HCT116 (cell line): Measurements from ENCODE around the gene PPP1CB. TPM values are rescaled to one million over a fixed set of nuclear protein-coding genes. Genes with fewer than 3 reads are reported as not detected.

Experiments used
- ATAC-seq: fragments of 200-7000 bp; cut with Tn5 transposase; 2 replicates; pipeline ENCODE4 v1.9.1; 2020; ENCODE audit warnings: mild to moderate bottlenecking, moderate library complexity
- BruUV-seq: library from RNA; stranded (reverse); fragments of 400-500 nt; replicated peaks from 2 replicates; lab custom pipeline; 2021; lab: Mats Ljungman, UMichigan
- CTCF ChIA-PET: fragments of 300-600 bp; sonication (Branson Sonifier 250); formaldehyde crosslinking; loops from one replicate; lab custom pipeline; 2021; ENCODE audit warnings: antibody characterized with exemption; lab: Charles Lee
- POLR2A ChIA-PET: fragments of 300-600, 350-600 bp; sonication (Branson Sonifier 250); formaldehyde crosslinking; loops from one replicate; lab custom pipeline; 2021; ENCODE audit warnings: antibody characterized with exemption; lab: Charles Lee
- RAD21 ChIA-PET, 2 experiments: fragments of 300-600 bp; sonication (Branson Sonifier 250); formaldehyde crosslinking; loops; one replicate each; lab custom pipeline; 2023; ENCODE audit warnings: low total read pairs in 2 of 2; ENCODE audit not compliant: uncharacterized antibody in 2 of 2, unreplicated experiment in 2 of 2, low non-redundant PET in 1 of 2; lab: Charles Lee
- DNase-seq: peaks from one replicate; pipeline ENCODE4 v3.0.0-alpha.2; 2010; ENCODE audit warnings: low read depth, low spot score
- H2AFZ ChIP-seq: fragments of 200-600 bp; shearing (Covaris generic), sonication (generic); 2 replicates; pipeline ENCODE4 v1.6.1; 2017; ENCODE audit warnings: low read depth, mixed run types, mixed read lengths, antibody characterized with exemption, low read length; ENCODE audit not compliant: poor library complexity, severe bottlenecking
- H3K27ac ChIP-seq: 2 replicates; pipeline ENCODE4 v1.5.1; 2012; ENCODE audit warnings: low read depth, low read length
- H3K27me3 ChIP-seq: fragments of 200-600 bp; sonication (generic); 2 replicates; pipeline ENCODE4 v1.6.1; 2016; ENCODE audit warnings: mixed run types, low read length, mixed read lengths; ENCODE audit not compliant: insufficient read depth
- H3K36me3 ChIP-seq, 2 experiments: fragments of 200-500 bp in 1 of 2; fragments of 200-600 bp in 1 of 2; sonication (Bioruptor generic) in 1 of 2; sonication (generic) in 1 of 2; 2 replicates each; pipeline versions ENCODE4 v1.5.1 to v1.6.1; 2014 to 2016; ENCODE audit warnings: low read length in 2 of 2, inconsistent platforms in 1 of 2, mixed read lengths in 1 of 2, mixed run types in 1 of 2; ENCODE audit not compliant: insufficient read depth in 2 of 2, control insufficient read depth in 1 of 2
- H3K4me1 ChIP-seq, 2 experiments: fragments of 200-600 bp in 1 of 2; sonication (generic) in 1 of 2; 2 replicates each; pipeline versions ENCODE4 v1.5.1 to v1.6.1; 2012 to 2017; ENCODE audit warnings: low read length in 2 of 2, inconsistent platforms in 1 of 2, mild to moderate bottlenecking in 1 of 2, mixed read lengths in 1 of 2, mixed run types in 1 of 2, moderate library complexity in 1 of 2; ENCODE audit not compliant: insufficient read depth in 2 of 2, control insufficient read depth in 1 of 2
- H3K4me2 ChIP-seq: fragments of 200-600 bp; sonication (generic); 2 replicates; pipeline ENCODE4 v1.6.1; 2017; ENCODE audit warnings: mixed run types, low read length, mixed read lengths
- H3K4me3 ChIP-seq, 2 experiments: fragments of 200-600 bp in 1 of 2; sonication (generic) in 1 of 2; replicated peaks in 1 of 2; 2 replicates each; pipeline ENCODE4 v1.5.1; 2011 to 2016; ENCODE audit warnings: low read length in 2 of 2, control low read depth in 1 of 2, low read depth in 1 of 2, mild to moderate bottlenecking in 1 of 2, mixed read lengths in 1 of 2, mixed run types in 1 of 2
- H3K79me2 ChIP-seq: fragments of 200-600 bp; sonication (generic); 2 replicates; pipeline ENCODE4 v1.6.1; 2017; ENCODE audit warnings: mild to moderate bottlenecking, mixed run types, low read length, moderate library complexity, mixed read lengths; ENCODE audit not compliant: insufficient read depth
- H3K9ac ChIP-seq: fragments of 200-600 bp; sonication (generic); 2 replicates; pipeline ENCODE4 v1.6.1; 2016; ENCODE audit warnings: low read length, mixed read lengths
- H3K9me2 ChIP-seq: fragments of 200-600 bp; sonication (generic), shearing (Covaris generic); 2 replicates; pipeline ENCODE4 v1.6.1; 2017; ENCODE audit warnings: mixed run types, mild to moderate bottlenecking, moderate library complexity; ENCODE audit not compliant: insufficient read depth
- H3K9me3 ChIP-seq, 2 experiments: fragments of 200-500 bp in 1 of 2; fragments of 200-600 bp in 1 of 2; sonication (Bioruptor generic) in 1 of 2; sonication (generic) in 1 of 2; 2 replicates each; pipeline ENCODE4 v1.6.1; 2014 to 2017; ENCODE audit warnings: low read length in 2 of 2, mixed read lengths in 2 of 2, inconsistent platforms in 1 of 2, low read depth in 1 of 2, mild to moderate bottlenecking in 1 of 2, mixed run types in 1 of 2, moderate library complexity in 1 of 2; ENCODE audit not compliant: control insufficient read depth in 1 of 2, insufficient read depth in 1 of 2
- H4K20me1 ChIP-seq: fragments of 200-600 bp; sonication (generic), shearing (Covaris generic); 2 replicates; pipeline ENCODE4 v1.6.1; 2017; ENCODE audit warnings: mixed run types, mild to moderate bottlenecking, moderate library complexity; ENCODE audit not compliant: insufficient read depth
- CBX3 ChIP-seq: IDR thresholded peaks from 2 replicates; pipeline ENCODE4 v1.6.1; 2012; ENCODE audit warnings: low read depth
- CEBPB ChIP-seq: IDR thresholded peaks from 2 replicates; pipeline ENCODE4 v1.6.1; 2012; ENCODE audit warnings: low read depth
- EGR1 ChIP-seq: IDR thresholded peaks from 2 replicates; pipeline ENCODE4 v1.6.1; 2012; ENCODE audit warnings: low read depth
- ELF1 ChIP-seq: IDR thresholded peaks from 2 replicates; pipeline ENCODE4 v1.6.1; 2012; ENCODE audit warnings: low read depth, borderline replicate concordance
- EZH2phosphoT487 ChIP-seq: fragments of 200-600 bp; IDR thresholded peaks from 2 replicates; pipeline ENCODE4 v1.6.1; 2018; ENCODE audit warnings: antibody characterized with exemption, borderline replicate concordance
- FOSL1 ChIP-seq: IDR thresholded peaks from 2 replicates; pipeline ENCODE4 v1.6.1; 2012; ENCODE audit warnings: low read depth
- POLR2A ChIP-seq: IDR thresholded peaks from 2 replicates; pipeline ENCODE4 v1.7.0; 2011; ENCODE audit warnings: borderline replicate concordance; ENCODE audit not compliant: insufficient read depth, insufficient read length; ENCODE audit errors: extremely low read depth
- POLR2AphosphoS5 ChIP-seq: IDR thresholded peaks from 2 replicates; pipeline ENCODE4 v1.6.1; 2011; ENCODE audit warnings: mild to moderate bottlenecking, low read depth, low read length, moderate library complexity
- RAD21 ChIP-seq: IDR thresholded peaks from 2 replicates; pipeline ENCODE4 v1.6.1; 2012; ENCODE audit warnings: low read depth, mild to moderate bottlenecking
- SIN3A ChIP-seq: IDR thresholded peaks from 2 replicates; pipeline ENCODE4 v1.6.1; 2012; ENCODE audit warnings: low read depth
- SP1 ChIP-seq: IDR thresholded peaks from 2 replicates; pipeline ENCODE4 v1.6.1; 2012; ENCODE audit warnings: low read depth
- SRF ChIP-seq: IDR thresholded peaks from 2 replicates; pipeline ENCODE4 v1.6.1; 2012; ENCODE audit warnings: low read depth
- TCF7L2 ChIP-seq: IDR thresholded peaks from 2 replicates; pipeline ENCODE4 v1.7.0; 2011; ENCODE audit warnings: borderline replicate concordance, inconsistent platforms; ENCODE audit not compliant: insufficient read depth, insufficient read length; ENCODE audit errors: extremely low read depth
- YY1 ChIP-seq: IDR thresholded peaks from 2 replicates; pipeline ENCODE4 v1.6.1; 2011; ENCODE audit warnings: low read length, low read depth, moderate library complexity, mild to moderate bottlenecking; ENCODE audit not compliant: insufficient replicate concordance; ENCODE audit errors: extremely low read depth
- ZNF274 ChIP-seq: fragments of 200-500 bp; sonication (Bioruptor generic); IDR thresholded peaks from 2 replicates; pipeline ENCODE4 v1.6.1; 2014; ENCODE audit warnings: mild to moderate bottlenecking, low read depth, low read length, inconsistent platforms
- intact Hi-C: fragments of 100-400 bp; cut with micrococcal nuclease; formaldehyde crosslinking; loops from 2 replicates; pipeline ENCODE4 v1.10.0; 2022
- total RNA-seq: library from RNA; stranded (reverse); gene quantifications from one replicate; pipeline ENCODE4 v1.2.1, GENCODE V29; 2021; ENCODE audit not compliant: unreplicated experiment
- TF ChIP-seq, protein P1 (sequence below), 3 experiments: fragments of 200-600 bp in 1 of 3; sonication (generic) in 1 of 3; IDR thresholded peaks in 2 of 3; conservative IDR thresholded peaks in 1 of 3; 2 replicates each; pipeline ENCODE4 v1.5.1; 2012 to 2017; ENCODE audit warnings: low read depth in 2 of 3, low read length in 2 of 3, antibody characterized with exemption in 1 of 3, borderline replicate concordance in 1 of 3, control low read depth in 1 of 3, mild to moderate bottlenecking in 1 of 3, mixed read lengths in 1 of 3, mixed run types in 1 of 3, moderate library complexity in 1 of 3; ENCODE audit not compliant: insufficient read depth in 1 of 3
- TF ChIP-seq, protein P2 (sequence below): IDR thresholded peaks from 2 replicates; pipeline ENCODE4 v1.6.1; 2011; ENCODE audit warnings: mild to moderate bottlenecking, low read length, moderate library complexity; ENCODE audit not compliant: insufficient replicate concordance; ENCODE audit errors: extremely low read depth
- TF ChIP-seq, protein P3 (sequence below): IDR thresholded peaks from 2 replicates; pipeline ENCODE4 v1.6.1; 2012
- TF ChIP-seq, protein P4 (sequence below): IDR thresholded peaks from 2 replicates; pipeline ENCODE4 v1.6.1; 2012
- TF ChIP-seq, protein P5 (sequence below): IDR thresholded peaks from 2 replicates; pipeline ENCODE4 v1.6.1; 2012; ENCODE audit warnings: low read depth

The PPP1CB gene
- total RNA-seq, 1 experiment from 2014 or later = 174 TPM

DNA sequence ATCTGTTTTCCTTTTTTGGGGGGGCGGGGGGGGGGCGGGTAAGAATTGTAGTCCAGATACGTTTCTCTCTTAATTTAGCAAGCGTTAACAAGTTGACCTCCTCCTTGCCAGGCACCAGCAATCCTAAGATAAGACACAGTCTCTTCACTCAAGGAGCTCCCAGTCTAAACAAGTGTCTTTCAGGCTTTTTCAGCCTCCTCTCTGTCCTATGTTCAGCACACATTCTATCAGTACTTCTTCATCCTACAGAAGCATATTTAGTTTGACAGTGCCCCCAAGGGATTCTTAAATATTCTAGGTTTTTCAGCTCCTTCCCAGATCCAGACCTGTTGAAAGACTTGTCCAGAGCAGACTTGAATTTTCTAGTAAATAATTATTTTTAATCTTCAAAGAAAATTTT is 2.7 kb downstream of the PPP1CB start:
- Histone ChIP-seq H3K9me3 (no peaks in the 10 kb centered on the region), H3K9me2 (no peaks in the 10 kb centered on the region), H3K79me2 (peaks cover 75% of the 10 kb centered on the region), H3K4me2 (no peak overlapping the region), H3K9ac (no peak overlapping the region), H2AFZ (no peak overlapping the region), H4K20me1 (peaks cover 22% of the 10 kb centered on the region), H3K4me1 (peaks cover 3 to 19% of the 10 kb centered on the region in 2 experiments; a peak in 2 of 4 replicates), H3K27me3 (no peaks in the 10 kb centered on the region), H3K36me3 (no peaks in the 10 kb centered on the region; a peak in 1 of 4 replicates), H3K27ac (no peak overlapping the region), H3K4me3 (no peak overlapping the region)
- ChIA-PET POLR2A (interaction anchor here (1.0 kb wide), 1 partner anchor 35 kb away, joined by 3 read pairs; no protein-coding TSS in a partner anchor), CTCF (no interaction called here), RAD21 (interaction anchor here in 1 of 2 experiments (1.7 kb wide), 1 partner anchor 160 kb away, joined by 5 read pairs; no protein-coding TSS in a partner anchor)
- TF ChIP-seq, protein P1, sequence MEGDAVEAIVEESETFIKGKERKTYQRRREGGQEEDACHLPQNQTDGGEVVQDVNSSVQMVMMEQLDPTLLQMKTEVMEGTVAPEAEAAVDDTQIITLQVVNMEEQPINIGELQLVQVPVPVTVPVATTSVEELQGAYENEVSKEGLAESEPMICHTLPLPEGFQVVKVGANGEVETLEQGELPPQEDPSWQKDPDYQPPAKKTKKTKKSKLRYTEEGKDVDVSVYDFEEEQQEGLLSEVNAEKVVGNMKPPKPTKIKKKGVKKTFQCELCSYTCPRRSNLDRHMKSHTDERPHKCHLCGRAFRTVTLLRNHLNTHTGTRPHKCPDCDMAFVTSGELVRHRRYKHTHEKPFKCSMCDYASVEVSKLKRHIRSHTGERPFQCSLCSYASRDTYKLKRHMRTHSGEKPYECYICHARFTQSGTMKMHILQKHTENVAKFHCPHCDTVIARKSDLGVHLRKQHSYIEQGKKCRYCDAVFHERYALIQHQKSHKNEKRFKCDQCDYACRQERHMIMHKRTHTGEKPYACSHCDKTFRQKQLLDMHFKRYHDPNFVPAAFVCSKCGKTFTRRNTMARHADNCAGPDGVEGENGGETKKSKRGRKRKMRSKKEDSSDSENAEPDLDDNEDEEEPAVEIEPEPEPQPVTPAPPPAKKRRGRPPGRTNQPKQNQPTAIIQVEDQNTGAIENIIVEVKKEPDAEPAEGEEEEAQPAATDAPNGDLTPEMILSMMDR (IDR thresholded peaks at IDR 0.05 in 2 of 3, conservative IDR thresholded peaks at IDR 0.05 in 1 of 3; ENCODE audit: borderline replicate concordance in 1 of 3, insufficient read depth in 1 of 3, low read depth in 2 of 3, low read length in 2 of 3) = no peak
- TF ChIP-seq SRF (no peak), EGR1 (no peak), POLR2A (no peak), CEBPB (no peak), POLR2AphosphoS5 (no peak), TCF7L2 (no peak), EZH2phosphoT487 (no peak), CBX3 (no peak), SP1 (no peak), FOSL1 (no peak), SIN3A (no peak), ZNF274 (no peak), YY1 (no peak), RAD21 (no peak), ELF1 (no peak)
- TF ChIP-seq, protein P2, sequence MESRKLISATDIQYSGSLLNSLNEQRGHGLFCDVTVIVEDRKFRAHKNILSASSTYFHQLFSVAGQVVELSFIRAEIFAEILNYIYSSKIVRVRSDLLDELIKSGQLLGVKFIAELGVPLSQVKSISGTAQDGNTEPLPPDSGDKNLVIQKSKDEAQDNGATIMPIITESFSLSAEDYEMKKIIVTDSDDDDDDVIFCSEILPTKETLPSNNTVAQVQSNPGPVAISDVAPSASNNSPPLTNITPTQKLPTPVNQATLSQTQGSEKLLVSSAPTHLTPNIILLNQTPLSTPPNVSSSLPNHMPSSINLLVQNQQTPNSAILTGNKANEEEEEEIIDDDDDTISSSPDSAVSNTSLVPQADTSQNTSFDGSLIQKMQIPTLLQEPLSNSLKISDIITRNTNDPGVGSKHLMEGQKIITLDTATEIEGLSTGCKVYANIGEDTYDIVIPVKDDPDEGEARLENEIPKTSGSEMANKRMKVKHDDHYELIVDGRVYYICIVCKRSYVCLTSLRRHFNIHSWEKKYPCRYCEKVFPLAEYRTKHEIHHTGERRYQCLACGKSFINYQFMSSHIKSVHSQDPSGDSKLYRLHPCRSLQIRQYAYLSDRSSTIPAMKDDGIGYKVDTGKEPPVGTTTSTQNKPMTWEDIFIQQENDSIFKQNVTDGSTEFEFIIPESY = no peak
- TF ChIP-seq, protein P3, sequence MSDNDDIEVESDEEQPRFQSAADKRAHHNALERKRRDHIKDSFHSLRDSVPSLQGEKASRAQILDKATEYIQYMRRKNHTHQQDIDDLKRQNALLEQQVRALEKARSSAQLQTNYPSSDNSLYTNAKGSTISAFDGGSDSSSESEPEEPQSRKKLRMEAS = no peak
- TF ChIP-seq, protein P4, sequence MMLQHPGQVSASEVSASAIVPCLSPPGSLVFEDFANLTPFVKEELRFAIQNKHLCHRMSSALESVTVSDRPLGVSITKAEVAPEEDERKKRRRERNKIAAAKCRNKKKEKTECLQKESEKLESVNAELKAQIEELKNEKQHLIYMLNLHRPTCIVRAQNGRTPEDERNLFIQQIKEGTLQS = no peak
- TF ChIP-seq, protein P5, sequence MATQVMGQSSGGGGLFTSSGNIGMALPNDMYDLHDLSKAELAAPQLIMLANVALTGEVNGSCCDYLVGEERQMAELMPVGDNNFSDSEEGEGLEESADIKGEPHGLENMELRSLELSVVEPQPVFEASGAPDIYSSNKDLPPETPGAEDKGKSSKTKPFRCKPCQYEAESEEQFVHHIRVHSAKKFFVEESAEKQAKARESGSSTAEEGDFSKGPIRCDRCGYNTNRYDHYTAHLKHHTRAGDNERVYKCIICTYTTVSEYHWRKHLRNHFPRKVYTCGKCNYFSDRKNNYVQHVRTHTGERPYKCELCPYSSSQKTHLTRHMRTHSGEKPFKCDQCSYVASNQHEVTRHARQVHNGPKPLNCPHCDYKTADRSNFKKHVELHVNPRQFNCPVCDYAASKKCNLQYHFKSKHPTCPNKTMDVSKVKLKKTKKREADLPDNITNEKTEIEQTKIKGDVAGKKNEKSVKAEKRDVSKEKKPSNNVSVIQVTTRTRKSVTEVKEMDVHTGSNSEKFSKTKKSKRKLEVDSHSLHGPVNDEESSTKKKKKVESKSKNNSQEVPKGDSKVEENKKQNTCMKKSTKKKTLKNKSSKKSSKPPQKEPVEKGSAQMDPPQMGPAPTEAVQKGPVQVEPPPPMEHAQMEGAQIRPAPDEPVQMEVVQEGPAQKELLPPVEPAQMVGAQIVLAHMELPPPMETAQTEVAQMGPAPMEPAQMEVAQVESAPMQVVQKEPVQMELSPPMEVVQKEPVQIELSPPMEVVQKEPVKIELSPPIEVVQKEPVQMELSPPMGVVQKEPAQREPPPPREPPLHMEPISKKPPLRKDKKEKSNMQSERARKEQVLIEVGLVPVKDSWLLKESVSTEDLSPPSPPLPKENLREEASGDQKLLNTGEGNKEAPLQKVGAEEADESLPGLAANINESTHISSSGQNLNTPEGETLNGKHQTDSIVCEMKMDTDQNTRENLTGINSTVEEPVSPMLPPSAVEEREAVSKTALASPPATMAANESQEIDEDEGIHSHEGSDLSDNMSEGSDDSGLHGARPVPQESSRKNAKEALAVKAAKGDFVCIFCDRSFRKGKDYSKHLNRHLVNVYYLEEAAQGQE = no peak
- intact Hi-C loops = loop anchor here (5.0 kb wide), 1 partner anchor 1002 kb away; no protein-coding TSS in a partner anchor
- DNase-seq (no peak), ATAC-seq (no peak)
- no TSS peak for BruUV-seq
